Stimulated activated CD4-positive, alpha-beta T cell treated with anti-CD3 and anti-CD28 coated beads, Interleukin-12 subunit alpha, Interleukin-12 subunit beta, amount 100 ng/mL, for 24 hours (primary cell): ENCODE data around the gene FOXG1.

Experiments
- DNase-seq, 2 experiments: peaks; one replicate each; pipeline ENCODE4 v3.0.0-alpha.2; 2020; ENCODE audit warnings: low read depth in 2 of 2

The FOXG1 gene

GRCh38 chr14:28774764-28775735 is 8.5 kb downstream of the FOXG1 start:
- DNase-seq = no peak

GRCh38 chr14:28776482-28777266 is 10.1 kb downstream of the FOXG1 start:
- DNase-seq = no peak

GRCh38 chr14:28777471-28778137 is 11.0 kb downstream of the FOXG1 start:
- DNase-seq = no peak

GRCh38 chr14:28778138-28779117 is 11.8 kb downstream of the FOXG1 start:
- DNase-seq = no peak

- DNase-seq = no peak
Measured at GRCh38 chr14:28779456-28779855, 12.9 kb downstream of the FOXG1 start.

GRCh38 chr14:28780843-28781820 is 14.5 kb downstream of the FOXG1 start:
- no peak for DNase-seq

GRCh38 chr14:28782301-28782700 is 15.7 kb downstream of the FOXG1 start:
- DNase-seq = no peak

- no peak for DNase-seq
Measured at GRCh38 chr14:28783664-28784063, 17.1 kb downstream of the FOXG1 start.

GRCh38 chr14:28784096-28785048 is 17.8 kb downstream of the FOXG1 start:
- no peak for DNase-seq

- DNase-seq = no peak
Measured at GRCh38 chr14:28785096-28785952, 18.7 kb downstream of the FOXG1 start.

GRCh38 chr14:28807518-28807917 is 40.9 kb downstream of the FOXG1 start:
- DNase-seq = no peak

GRCh38 chr14:28813810-28814209 is 47.2 kb downstream of the FOXG1 start:
- DNase-seq = no peak
